HG03378 (cell line): Measurements from ENCODE around the gene ZNF594.
A peak's percentile ranks its signal among the peaks of the same experiment; 100 is the strongest.
"Not testable (repeated sequence)": the region's sequence is repeated elsewhere in the genome, so short reads cannot be mapped to it uniquely, and the experiment has no call there.

Source experiments
- ATAC-seq: cut with Tn5 transposase; IDR thresholded peaks from one replicate; pipeline ENCODE4 v1.9.1; 2021; ENCODE audit warnings: mild to moderate bottlenecking, moderate library complexity; ENCODE audit not compliant: unreplicated experiment

Gene ZNF594

DNA sequence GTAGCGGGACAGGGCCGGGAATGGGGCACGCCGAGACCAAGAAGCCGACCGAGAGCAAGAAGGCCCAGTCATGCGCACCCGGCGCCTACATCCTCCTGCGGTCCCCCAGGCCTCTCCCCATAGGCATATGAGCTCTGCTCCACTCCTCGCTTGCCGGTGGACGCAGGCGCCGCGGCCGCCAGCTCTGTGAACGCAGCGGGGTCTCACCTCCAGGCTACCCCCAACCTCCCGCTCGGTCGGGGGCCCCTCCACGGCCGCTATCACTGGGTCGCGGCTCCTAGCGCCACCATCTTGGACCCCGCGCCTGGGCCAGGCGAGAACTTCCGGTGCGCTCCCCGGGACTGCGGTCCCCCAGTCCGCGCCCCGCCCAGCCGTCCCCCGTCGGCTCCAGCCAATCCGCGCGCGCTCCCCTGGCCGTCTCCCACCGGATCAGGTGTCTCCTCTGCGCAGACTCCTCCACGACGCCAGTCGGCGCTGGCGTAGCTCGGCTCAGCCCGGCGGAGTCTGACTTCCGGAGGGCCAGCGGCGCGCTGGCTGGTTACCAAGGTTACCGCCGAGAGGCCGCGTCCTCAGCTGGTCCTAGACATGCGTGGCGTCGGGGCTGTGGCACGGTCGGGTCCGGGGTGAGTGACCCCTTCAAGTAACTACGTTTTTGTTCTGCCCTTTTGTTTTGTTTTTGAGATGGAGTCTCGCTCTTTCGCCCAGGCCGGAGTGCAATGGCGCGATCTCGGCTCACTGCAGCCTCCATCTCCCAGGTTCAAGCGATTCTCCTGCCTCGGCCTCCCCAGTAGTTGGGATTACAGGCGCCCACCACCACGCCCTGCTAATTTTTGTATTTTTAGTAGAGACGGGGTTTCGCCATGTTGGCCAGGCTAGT lies at the start of gene ZNF594:
TSS of gene ZNF594 (minus strand) at position 328 of the 877 bp plus-strand sequence. CDS start 7,612 bp downstream, outside the sequence.
- ATAC-seq, result peak; percentile 78

GRCh38 chr17:5239769-5240168 lies 48.1 kb upstream of the ZNF594 start:
- not testable (repeated sequence) for ATAC-seq

DNA sequence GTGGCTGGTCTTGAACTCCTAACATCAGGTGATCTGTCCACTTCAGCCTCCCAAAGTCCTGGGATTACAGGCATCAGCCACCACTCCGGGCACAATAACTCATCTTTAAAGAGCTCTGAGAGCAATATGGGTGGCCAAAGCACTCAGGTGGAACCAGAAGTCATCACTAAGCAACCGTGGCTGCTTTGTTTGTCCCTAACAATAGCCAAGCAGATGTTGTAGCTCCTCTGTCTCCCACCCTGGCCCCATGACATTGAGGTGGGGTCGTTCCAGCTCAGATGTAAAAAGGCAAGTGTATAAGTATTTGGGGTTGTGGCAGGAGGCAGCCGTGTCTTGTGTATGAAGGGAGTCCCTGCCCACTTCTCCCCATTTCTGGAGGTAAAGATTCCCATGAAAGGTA lies 46.7 kb upstream of the ZNF594 start:
- ATAC-seq, result no peak

DNA sequence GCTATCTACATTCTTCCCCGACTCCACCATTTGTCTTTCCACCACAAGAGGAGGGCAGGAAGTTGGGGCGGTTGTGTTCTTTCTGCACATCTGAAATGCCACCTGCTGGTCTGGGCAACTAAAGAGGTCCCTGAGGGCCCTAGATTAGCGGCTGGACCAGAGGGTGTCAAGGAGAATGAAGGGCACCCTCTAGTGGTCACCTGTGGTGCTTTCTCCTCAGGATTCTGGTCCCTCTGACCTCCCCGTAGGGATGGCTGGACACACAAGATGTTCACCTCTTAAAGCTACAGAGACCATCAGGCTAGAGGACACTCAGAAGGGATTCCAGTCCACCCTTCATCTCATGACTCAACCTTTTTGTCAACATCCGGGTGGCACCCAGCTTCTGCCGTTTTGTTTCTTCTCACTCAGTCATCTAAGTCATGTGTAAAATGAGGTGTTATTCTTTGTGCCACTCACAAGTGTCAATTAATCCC lies 45.9 kb upstream of the ZNF594 start:
- no peak for ATAC-seq

DNA sequence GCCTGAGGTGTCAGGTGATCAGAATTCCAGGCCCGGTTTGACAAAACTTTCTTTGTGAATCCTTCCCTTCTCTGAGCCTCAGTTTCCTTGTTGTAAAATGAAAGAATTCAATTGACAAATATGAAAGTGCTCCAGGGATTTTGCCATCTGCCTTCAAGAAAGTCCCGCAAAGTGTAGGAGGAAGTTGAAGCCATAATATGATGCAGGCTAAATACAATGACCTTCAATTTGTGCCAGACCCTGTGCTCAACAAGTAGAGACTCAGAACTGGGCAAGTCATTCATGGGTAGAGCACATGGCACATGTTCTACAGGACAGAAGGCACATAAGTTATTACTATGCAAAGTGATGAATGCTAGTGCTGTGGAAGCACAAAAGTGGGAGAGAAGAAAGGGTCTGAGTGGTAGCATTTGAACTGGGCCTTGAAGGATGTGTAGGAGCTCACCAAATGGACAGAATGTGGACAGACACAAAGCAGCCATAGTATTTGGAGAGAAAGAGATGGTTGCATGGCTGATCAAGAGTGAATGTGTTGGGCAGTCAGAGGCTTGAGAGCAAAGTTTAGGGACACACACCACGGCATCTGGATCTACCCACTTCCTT lies 45.4 kb upstream of the ZNF594 start:
- no peak for ATAC-seq

DNA sequence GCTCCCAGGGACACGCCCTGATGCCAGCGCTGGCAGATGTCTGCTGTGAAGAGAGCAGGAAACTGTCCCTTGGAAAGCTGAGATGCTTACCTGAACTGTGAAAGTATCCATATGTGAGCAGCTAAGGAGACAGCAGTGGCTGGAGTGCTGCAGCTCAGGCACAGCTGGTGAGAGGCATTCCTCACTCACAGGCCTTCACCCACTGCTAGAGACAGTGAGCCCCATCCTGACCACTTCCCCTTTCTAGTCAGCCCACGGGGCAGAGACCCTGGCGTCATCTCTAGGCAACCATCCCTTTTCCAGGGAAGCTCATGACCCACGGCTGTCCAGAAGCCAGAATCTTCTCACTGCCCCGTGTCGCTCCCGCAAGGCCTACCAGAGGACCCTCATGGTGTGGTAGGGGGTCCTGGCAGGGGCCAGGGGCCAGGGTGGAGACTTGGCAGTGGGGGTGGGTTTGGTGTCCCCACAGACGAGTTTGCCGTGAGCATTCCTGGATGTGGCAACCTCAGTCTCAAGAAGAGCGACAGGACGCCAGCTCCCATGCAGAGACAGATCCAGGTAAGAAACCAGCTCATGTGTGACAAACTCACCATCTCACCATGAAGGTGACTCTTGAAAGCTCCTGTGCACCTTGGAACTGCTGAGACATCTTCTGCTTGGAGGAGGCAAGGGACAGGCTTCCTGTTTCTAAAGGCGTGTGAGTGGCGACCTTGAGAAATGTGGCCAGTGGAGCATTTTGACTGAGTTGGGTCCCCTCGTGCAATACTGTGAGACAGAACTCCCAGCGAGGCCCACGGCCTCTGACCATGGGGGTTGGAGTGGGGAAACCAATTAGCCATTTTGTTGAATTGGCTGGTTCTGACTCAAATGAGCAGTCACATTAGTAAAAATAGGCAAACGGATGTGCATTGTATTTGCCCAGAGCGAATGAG lies 43.2 kb upstream of the ZNF594 start, which contains the start of gene SCIMP:
TSS of gene SCIMP (minus strand) at position 216 of the 932 bp plus-strand sequence. CDS start at position 111, 105 bp downstream.
- ATAC-seq, result peak; percentile 63

GRCh38 chr17:5233492-5233891 lies 41.8 kb upstream of the ZNF594 start:
- not testable (repeated sequence) for ATAC-seq

DNA sequence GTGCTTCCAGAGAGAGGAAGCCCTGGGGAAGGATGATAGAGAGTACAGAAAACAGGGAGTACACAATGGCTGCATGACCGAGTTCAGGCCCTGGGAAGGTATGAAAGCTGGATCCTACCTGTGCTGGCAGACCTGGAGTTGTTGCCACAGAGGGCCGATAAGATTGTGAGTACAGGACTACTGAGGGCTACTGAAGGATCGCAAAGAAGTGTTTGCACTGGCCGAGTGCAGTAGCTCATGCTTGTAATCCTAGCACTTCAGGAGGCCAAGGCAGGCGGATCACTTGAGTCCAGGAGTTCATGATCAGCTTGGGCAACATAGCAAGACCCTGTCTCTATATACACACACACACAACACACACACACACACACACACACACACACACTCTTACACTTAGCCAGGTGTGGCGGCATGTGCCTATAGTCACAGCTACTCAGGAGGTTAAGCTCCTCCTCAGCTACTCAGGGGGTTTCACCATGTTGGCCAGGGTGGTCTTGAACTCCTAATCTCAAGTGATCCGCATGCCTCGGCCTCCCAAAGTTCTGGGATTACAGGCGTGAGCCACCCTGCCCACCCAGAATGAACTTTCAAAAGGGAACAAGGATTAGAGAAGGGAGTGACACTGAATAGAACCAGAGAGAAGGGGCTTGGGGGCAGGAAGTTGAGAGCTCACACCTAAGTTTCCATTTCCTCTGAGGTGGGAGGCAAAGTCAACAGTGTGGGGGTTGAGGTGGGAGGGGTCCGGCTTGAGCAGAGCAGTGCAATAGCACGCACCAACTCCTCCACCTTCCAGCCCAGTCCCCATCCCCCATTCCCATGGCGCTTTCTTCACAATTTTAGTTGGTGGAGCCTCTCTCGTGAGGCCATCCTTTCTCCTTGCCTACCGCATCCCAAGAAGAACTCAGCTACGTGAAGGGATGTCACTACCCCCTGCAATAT lies 35.5 kb upstream of the ZNF594 start:
- no peak for ATAC-seq

DNA sequence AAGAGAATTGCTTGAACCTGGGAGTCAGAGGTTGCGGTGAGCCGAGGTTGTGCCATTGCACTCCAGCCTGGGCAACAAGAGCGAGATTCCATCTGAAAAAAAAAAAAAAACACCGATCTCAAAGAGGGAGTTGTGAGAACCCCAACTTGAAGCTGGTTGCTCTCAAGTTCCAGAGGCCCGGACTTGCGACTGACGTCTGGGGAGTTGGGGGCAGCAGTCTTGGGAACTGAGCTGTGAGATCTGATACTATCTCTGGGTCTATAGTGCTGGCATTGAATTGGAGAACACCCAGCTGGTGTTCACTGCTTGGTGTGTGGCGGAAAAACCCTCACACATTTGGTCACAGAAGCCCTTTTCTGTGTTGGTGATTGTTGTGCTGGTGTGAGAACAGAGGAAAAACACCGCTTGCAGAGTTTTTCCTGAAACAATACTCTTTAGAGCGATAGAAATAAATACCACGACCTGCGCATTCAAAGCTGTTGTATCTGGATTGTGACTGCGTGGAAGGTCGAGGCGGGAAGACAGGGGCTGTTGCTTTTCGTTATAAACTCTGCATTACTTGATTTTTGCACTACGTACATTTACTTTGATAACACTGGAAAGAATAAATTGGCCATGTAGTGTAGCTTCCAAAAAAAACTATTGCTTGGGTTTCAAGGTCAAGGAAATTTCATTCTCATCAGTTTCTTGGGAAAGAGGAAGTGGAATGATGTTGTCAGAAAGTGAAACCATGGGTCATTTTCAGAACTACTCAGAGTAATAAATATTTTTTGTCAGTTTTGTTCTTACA lies 34.2 kb upstream of the ZNF594 start:
- ATAC-seq, result peak; percentile 36

GRCh38 chr17:5221912-5222311 lies 30.2 kb upstream of the ZNF594 start:
- not testable (repeated sequence) for ATAC-seq

DNA sequence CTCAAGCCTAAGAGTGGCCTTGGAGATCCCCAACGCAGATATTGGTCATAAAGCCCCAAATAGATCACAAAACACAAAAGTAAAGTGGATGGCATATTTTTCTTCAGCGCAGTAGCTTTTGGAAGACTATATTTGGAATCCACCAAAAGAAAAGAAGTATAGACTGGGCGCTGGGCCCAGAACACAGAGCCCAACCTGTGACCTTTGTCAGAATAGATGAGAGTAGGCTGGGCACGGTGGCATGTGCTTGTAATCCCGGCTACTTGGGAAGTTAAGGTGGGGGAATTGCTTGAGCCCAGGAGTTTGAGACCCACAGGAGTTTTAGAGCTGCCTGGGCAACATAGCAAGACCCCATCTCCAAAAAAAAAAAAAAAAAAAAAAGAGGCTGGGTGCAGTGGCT lies 28.4 kb upstream of the ZNF594 start:
- ATAC-seq, result no peak

GRCh38 chr17:5219536-5219935 lies 27.9 kb upstream of the ZNF594 start:
- ATAC-seq, result no peak

DNA sequence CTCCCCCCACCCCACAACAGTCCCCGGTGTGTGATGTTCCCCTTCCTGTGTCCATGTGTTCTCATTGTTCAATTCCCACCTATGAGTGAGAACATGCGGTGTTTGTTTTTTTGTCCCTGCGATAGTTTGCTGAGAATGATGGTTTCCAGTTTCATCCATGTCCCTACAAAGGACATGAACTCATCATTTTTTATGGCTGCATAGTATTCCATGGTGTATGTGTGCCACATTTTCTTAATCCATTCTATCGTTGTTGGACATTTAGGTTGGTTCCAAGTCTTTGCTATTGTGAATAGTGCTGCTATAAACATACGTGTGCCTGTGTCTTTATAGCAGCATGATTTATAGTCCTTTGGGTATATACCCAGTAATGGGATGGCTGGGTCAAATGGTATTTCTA lies 25.9 kb upstream of the ZNF594 start:
- ATAC-seq, result not testable (repeated sequence)

- peak; percentile 4 for ATAC-seq
Measured at GRCh38 chr17:5211458-5211857, 19.8 kb upstream of the ZNF594 start.

- peak; percentile 35 for ATAC-seq
Measured at GRCh38 chr17:5210614-5211252, 19.1 kb upstream of the ZNF594 start.

- ATAC-seq, result no peak
Measured at GRCh38 chr17:5210091-5210490, 18.4 kb upstream of the ZNF594 start.

GRCh38 chr17:5209396-5209795 lies 17.7 kb upstream of the ZNF594 start:
- no peak for ATAC-seq

DNA sequence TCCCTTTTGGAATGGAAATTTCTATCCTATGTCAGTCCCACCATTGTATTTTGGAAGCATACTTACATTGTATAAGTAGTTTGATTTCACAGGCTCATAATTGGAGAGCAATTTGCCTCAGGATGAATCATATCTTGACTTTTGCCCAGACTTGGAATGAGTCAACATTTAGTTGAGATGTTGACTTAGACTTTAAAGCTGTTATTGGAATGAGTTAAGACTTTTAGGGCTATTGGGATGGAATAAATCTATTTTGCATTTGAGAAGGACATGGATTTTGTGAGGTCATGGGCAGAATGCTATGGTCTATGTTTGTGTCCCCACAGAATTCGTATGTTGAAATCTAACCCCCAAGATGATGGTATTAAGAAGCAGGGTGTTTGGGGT lies 12.2 kb upstream of the ZNF594 start:
- ATAC-seq, result no peak
